ENCODE results near the gene ZNF804B. TPM values are rescaled to one million over a fixed set of nuclear protein-coding genes. Genes with fewer than 3 reads are reported as not detected.

The ZNF804B gene
- total and polyA plus RNA-seq, 4 experiments from 2014 or later, result not detected

DNA sequence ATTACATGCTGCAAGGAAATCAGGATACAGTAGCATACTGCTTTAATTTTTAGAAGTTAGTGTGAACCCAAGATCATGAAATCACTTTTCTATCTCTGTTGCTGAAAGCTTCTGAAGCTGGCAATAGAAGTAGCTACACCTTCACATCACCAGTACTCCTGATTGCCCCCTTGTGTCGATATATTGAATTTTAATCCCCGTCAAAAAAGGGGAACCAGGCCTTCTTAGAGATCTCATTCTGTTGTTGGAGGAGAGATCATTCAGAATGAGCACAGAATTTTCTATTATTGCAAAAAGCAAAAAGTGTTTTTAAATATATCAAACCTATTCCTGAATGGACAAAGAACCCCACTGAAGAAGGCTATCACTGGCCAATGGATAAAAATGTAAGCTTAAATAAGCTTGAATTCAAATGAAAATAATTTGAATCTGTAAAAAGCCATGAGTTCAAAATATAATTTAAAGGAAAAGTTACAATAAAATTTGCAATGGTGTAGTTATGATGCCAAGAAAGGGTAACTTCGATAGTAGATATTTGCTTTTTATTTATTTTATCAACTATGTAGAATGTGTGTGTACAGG, 75.7 kb downstream of the ZNF804B start:
- H3K4me3 ChIP-seq (ENCODE audit: low read length in 2 of 2), result no peak overlapping the region
- intact Hi-C loops (cut with micrococcal nuclease), result no loop called here

DNA sequence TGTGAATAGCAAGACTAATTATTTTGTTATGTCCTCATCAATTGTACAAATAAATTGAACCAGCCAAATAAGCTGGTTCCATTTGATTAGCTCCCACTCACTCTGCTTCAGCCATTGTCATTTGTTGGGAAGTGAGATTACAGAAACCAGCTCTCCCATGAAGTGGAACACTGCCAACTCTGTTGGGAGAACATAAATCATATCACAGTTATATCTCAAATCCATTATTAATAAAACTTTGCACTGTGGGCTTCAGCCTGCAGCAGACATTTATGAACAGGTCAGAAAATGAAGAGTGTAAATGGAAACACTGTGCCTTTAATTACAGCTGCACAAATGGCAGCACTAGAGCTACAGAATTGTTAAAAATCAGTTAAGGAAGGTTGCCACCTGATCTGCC, 82.7 kb downstream of the ZNF804B start:
- no peak for DNase-seq
- CTCF ChIA-PET (ENCODE audit: partially characterized antibody), result no interaction called here
- Mint-ChIP-seq H3K27me3 (no peaks in the 10 kb centered on the region), H3K4me1 (no peaks in the 10 kb centered on the region), H3K36me3 (no peaks in the 10 kb centered on the region), H3K4me3 (no peak overlapping the region), H3K9me3 (no peaks in the 10 kb centered on the region), H3K27ac (no peak overlapping the region)
- POLR2A ChIA-PET (ENCODE audit: partially characterized antibody), result no interaction called here
- Histone ChIP-seq H3K27ac (ENCODE audit: low read depth, low read length) (no peak overlapping the region), H3K27me3 (ENCODE audit: insufficient read depth, low read length) (no peaks in the 10 kb centered on the region), H3K4me3 (ENCODE audit: low read length in 2 of 2) (no peak overlapping the region), H3K36me3 (ENCODE audit: insufficient read depth, low read length) (no peaks in the 10 kb centered on the region), H3K4me1 (ENCODE audit: insufficient read depth, low read length) (no peaks in the 10 kb centered on the region), H3K9me3 (ENCODE audit: control insufficient read depth in 1 of 2, low read length in 2 of 2) (no peaks in the 10 kb centered on the region)
- intact Hi-C loops (cut with micrococcal nuclease), result no loop called here

More for the DNA sequence above, 75.7 kb downstream of the ZNF804B start:
- H3K9me3 ChIP-seq (ENCODE audit: control insufficient read depth in 1 of 2, low read length in 2 of 2), result no peaks in the 10 kb centered on the region
- H3K9me3 Mint-ChIP-seq, result no peaks in the 10 kb centered on the region
- H3K27me3 Mint-ChIP-seq, result no peaks in the 10 kb centered on the region
- no peak overlapping the region for H3K27ac Mint-ChIP-seq
- ChIA-PET CTCF (ENCODE audit: partially characterized antibody) (no interaction called here), POLR2A (ENCODE audit: partially characterized antibody) (no interaction called here)
- H3K4me3 Mint-ChIP-seq, result no peak overlapping the region
- no peak for DNase-seq
- H3K36me3 Mint-ChIP-seq, result no peaks in the 10 kb centered on the region
- H3K27me3 ChIP-seq (ENCODE audit: insufficient read depth, low read length), result no peaks in the 10 kb centered on the region
- H3K4me1 Mint-ChIP-seq, result no peaks in the 10 kb centered on the region
- no peak overlapping the region for H3K27ac ChIP-seq (ENCODE audit: low read depth, low read length)
- H3K36me3 ChIP-seq (ENCODE audit: insufficient read depth, low read length), result no peaks in the 10 kb centered on the region
- no peaks in the 10 kb centered on the region for H3K4me1 ChIP-seq (ENCODE audit: insufficient read depth, low read length)

DNA sequence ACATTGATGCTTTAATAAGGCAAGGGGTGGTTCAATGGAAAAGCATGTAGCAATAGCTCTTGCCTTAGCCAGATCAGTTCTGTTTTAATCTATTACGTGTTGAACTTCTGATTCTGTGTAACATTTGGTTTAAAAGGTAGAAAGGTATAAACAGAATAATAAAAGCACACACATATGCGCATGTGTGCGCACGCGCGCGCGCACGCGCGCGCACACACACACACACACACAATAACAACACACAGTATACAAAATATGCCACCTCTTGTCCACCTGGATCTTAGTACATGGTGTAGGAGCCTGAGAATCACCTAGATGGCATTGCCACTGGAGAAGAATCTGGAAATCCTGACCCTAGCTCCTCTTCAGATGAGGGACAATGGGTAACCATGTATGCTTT, 85.6 kb downstream of the ZNF804B start:
- H3K36me3 ChIP-seq (ENCODE audit: insufficient read depth, low read length), result no peaks in the 10 kb centered on the region
- POLR2A ChIA-PET (ENCODE audit: partially characterized antibody), result no interaction called here
- no peak overlapping the region for H3K4me3 ChIP-seq (ENCODE audit: low read length in 2 of 2)
- intact Hi-C loops (cut with micrococcal nuclease), result no loop called here
- H3K4me3 Mint-ChIP-seq, result no peak overlapping the region
- no peaks in the 10 kb centered on the region for H3K4me1 ChIP-seq (ENCODE audit: insufficient read depth, low read length)
- H3K36me3 Mint-ChIP-seq, result no peaks in the 10 kb centered on the region
- CTCF ChIA-PET (ENCODE audit: partially characterized antibody), result no interaction called here
- H3K27me3 Mint-ChIP-seq, result no peaks in the 10 kb centered on the region
- H3K9me3 Mint-ChIP-seq, result no peaks in the 10 kb centered on the region
- no peak overlapping the region for H3K27ac Mint-ChIP-seq
- H3K27ac ChIP-seq (ENCODE audit: low read depth, low read length), result no peak overlapping the region
- no peaks in the 10 kb centered on the region for H3K4me1 Mint-ChIP-seq
- no peak for DNase-seq
- no peaks in the 10 kb centered on the region for H3K27me3 ChIP-seq (ENCODE audit: insufficient read depth, low read length)
- H3K9me3 ChIP-seq (ENCODE audit: control insufficient read depth in 1 of 2, low read length in 2 of 2), result no peaks in the 10 kb centered on the region

DNA sequence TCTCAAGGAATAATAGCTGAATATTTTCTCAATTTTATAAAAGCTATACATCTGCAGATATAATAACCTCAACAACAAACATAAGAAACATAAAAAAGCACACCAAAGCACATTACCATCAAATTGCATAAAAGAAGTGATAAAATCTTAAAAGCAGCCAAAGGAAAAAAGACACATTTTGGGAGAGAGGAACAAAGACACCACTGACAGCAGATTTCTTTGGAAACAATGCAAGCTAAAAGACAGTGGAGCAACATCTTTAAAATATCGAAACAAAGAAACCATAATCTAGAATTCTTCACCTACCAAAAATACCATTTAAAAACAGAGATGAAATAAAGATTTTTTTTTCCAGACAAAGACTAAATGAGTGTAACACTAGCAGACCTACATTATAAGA, 91.7 kb downstream of the ZNF804B start:
- H3K4me3 ChIP-seq (ENCODE audit: low read length in 2 of 2), result no peak overlapping the region
- H3K36me3 Mint-ChIP-seq, result no peaks in the 10 kb centered on the region
- DNase-seq, result no peak
- H3K36me3 ChIP-seq (ENCODE audit: insufficient read depth, low read length), result no peaks in the 10 kb centered on the region
- no peak overlapping the region for H3K27ac Mint-ChIP-seq
- H3K27me3 Mint-ChIP-seq, result no peaks in the 10 kb centered on the region
- no peaks in the 10 kb centered on the region for H3K4me1 ChIP-seq (ENCODE audit: insufficient read depth, low read length)
- ChIA-PET CTCF (ENCODE audit: partially characterized antibody) (no interaction called here), POLR2A (ENCODE audit: partially characterized antibody) (no interaction called here)
- H3K4me1 Mint-ChIP-seq, result no peaks in the 10 kb centered on the region
- H3K9me3 Mint-ChIP-seq, result no peaks in the 10 kb centered on the region
- intact Hi-C loops (cut with micrococcal nuclease), result no loop called here
- no peak overlapping the region for H3K27ac ChIP-seq (ENCODE audit: low read depth, low read length)
- H3K27me3 ChIP-seq (ENCODE audit: insufficient read depth, low read length), result no peaks in the 10 kb centered on the region
- H3K4me3 Mint-ChIP-seq, result no peak overlapping the region
- no peaks in the 10 kb centered on the region for H3K9me3 ChIP-seq (ENCODE audit: control insufficient read depth in 1 of 2, low read length in 2 of 2)

DNA sequence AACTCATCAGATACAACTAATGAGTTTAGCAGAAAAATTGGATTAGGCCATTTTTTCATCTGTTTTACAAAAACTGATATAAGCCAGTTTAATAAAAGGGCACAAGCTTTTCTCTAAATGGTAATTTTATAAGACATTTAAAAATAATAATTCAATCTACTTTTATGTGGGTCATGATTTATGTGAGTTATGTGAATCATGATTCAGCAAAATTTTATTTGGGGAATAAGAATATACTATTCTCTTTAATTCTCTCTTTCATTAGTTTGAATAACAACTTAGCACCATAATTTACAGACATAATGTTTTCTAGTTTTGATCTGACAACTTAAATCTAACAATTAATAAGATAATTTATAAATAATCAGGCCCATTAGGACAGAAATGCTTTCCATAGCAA, 99.8 kb downstream of the ZNF804B start:
- H3K27ac ChIP-seq (ENCODE audit: low read depth, low read length), result no peak overlapping the region
- H3K9me3 ChIP-seq (ENCODE audit: control insufficient read depth in 1 of 2, low read length in 2 of 2), result no peaks in the 10 kb centered on the region
- Mint-ChIP-seq H3K36me3 (no peaks in the 10 kb centered on the region), H3K4me1 (no peaks in the 10 kb centered on the region), H3K4me3 (no peak overlapping the region), H3K27ac (no peak overlapping the region), H3K27me3 (peaks cover 0 to 1% of the 10 kb centered on the region in 2 donors), H3K9me3 (peaks cover 0 to 2% (median 2%) of the 10 kb centered on the region in 8 donors)
- POLR2A ChIA-PET (ENCODE audit: partially characterized antibody), result no interaction called here
- intact Hi-C loops (cut with micrococcal nuclease), result no loop called here
- no peaks in the 10 kb centered on the region for H3K27me3 ChIP-seq (ENCODE audit: insufficient read depth, low read length)
- CTCF ChIA-PET (ENCODE audit: partially characterized antibody), result no interaction called here
- H3K4me1 ChIP-seq (ENCODE audit: insufficient read depth, low read length), result no peaks in the 10 kb centered on the region
- H3K36me3 ChIP-seq (ENCODE audit: insufficient read depth, low read length), result no peaks in the 10 kb centered on the region
- no peak for DNase-seq
- H3K4me3 ChIP-seq (ENCODE audit: low read length in 2 of 2), result no peak overlapping the region

DNA sequence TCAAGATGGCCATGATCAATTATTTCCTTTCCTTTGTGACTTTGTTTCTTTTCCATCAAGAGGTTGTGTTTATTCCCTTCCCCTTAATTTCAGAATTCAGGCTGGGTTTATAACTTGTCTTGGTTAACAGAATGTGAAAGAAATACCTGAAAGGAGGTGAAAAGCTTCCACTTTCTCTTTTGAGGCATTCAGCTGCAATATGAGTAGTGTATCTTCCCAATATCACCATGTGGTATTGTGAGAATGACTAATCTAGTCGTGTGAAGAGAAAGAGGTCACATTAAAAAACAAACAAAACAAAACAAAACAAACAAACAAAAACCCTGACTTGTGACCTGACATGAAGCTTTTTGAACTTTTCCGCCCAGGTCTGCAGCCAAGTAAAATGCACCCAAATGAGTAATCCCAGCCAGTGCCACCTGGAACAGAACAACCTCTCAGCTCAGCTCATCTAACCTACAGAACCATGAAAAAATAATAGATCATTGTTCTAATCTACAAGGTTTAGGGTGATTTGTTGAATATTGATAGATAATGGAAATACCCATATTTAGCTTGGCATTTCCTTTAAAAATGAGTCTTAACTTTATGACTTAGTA, 106.9 kb downstream of the ZNF804B start:
- Histone ChIP-seq H3K4me1 (ENCODE audit: insufficient read depth, low read length) (no peaks in the 10 kb centered on the region), H3K9me3 (ENCODE audit: control insufficient read depth in 1 of 2, low read length in 2 of 2) (no peaks in the 10 kb centered on the region), H3K36me3 (ENCODE audit: insufficient read depth, low read length) (no peaks in the 10 kb centered on the region), H3K27me3 (ENCODE audit: insufficient read depth, low read length) (no peaks in the 10 kb centered on the region), H3K27ac (ENCODE audit: low read depth, low read length) (no peak overlapping the region), H3K4me3 (ENCODE audit: low read length in 2 of 2) (no peak overlapping the region)
- Mint-ChIP-seq H3K4me3 (no peak overlapping the region), H3K9me3 (peaks cover 1 to 8% (median 4%) of the 10 kb centered on the region in 8 donors), H3K27me3 (no peaks in the 10 kb centered on the region), H3K27ac (no peak overlapping the region), H3K36me3 (no peaks in the 10 kb centered on the region), H3K4me1 (no peaks in the 10 kb centered on the region)
- intact Hi-C loops (cut with micrococcal nuclease), result no loop called here
- ChIA-PET POLR2A (ENCODE audit: partially characterized antibody) (no interaction called here), CTCF (ENCODE audit: partially characterized antibody) (no interaction called here)
- DNase-seq, result no peak

DNA sequence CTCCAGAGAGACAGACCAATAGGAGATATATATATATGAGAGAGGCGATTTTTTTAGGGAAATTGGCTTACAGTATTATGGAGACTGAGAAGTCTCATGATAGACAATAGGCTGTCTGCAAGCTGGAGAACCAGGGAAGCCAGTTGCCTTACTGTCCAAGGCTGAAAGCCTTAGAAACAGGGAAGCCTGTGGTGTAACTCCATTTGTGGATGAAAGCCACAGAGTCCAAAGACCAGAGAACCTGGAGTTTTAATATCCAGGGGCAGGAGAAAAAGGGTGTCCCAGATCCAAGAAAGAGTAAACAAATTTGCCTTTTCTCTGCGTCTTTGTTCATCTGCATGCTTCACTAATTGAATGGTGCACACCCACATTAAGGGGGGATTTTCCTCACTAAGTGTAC, 107.7 kb downstream of the ZNF804B start:
- H3K36me3 ChIP-seq (ENCODE audit: insufficient read depth, low read length), result no peaks in the 10 kb centered on the region
- no peak overlapping the region for H3K4me3 ChIP-seq (ENCODE audit: low read length in 2 of 2)
- ChIA-PET POLR2A (ENCODE audit: partially characterized antibody) (no interaction called here), CTCF (ENCODE audit: partially characterized antibody) (no interaction called here)
- H3K9me3 ChIP-seq (ENCODE audit: control insufficient read depth in 1 of 2, low read length in 2 of 2), result no peaks in the 10 kb centered on the region
- no peaks in the 10 kb centered on the region for H3K4me1 ChIP-seq (ENCODE audit: insufficient read depth, low read length)
- Mint-ChIP-seq H3K36me3 (no peaks in the 10 kb centered on the region), H3K9me3 (peaks cover 1 to 8% (median 4%) of the 10 kb centered on the region in 8 donors), H3K27me3 (no peaks in the 10 kb centered on the region), H3K4me1 (no peaks in the 10 kb centered on the region), H3K27ac (no peak overlapping the region), H3K4me3 (no peak overlapping the region)
- H3K27me3 ChIP-seq (ENCODE audit: insufficient read depth, low read length), result no peaks in the 10 kb centered on the region
- no peak overlapping the region for H3K27ac ChIP-seq (ENCODE audit: low read depth, low read length)
- DNase-seq, result no peak
- intact Hi-C loops (cut with micrococcal nuclease), result no loop called here

DNA sequence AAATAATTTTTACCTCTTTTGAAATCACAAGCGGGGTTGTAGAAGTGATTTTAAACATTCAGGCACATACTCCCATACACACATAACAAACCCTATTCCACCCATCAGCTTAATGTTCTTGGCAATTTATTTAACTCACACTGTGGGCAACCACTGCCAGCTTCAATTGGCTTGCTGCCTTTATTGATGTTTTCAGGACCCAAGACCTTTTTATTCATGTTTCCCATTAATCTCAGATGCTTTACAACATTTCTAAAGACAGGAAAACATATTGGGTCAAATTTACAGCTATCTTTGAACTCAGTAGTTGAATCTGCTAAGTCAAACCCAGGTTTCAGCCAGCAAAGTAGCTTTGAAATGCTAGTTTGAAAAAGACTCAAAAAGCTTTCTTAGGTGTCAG, 109.0 kb downstream of the ZNF804B start:
- no peaks in the 10 kb centered on the region for H3K4me1 ChIP-seq (ENCODE audit: insufficient read depth, low read length)
- Mint-ChIP-seq H3K36me3 (no peaks in the 10 kb centered on the region), H3K9me3 (peaks cover 1 to 8% (median 4%) of the 10 kb centered on the region in 8 donors), H3K4me3 (no peak overlapping the region), H3K27ac (no peak overlapping the region), H3K4me1 (no peaks in the 10 kb centered on the region), H3K27me3 (no peaks in the 10 kb centered on the region)
- H3K27ac ChIP-seq (ENCODE audit: low read depth, low read length), result no peak overlapping the region
- no peaks in the 10 kb centered on the region for H3K9me3 ChIP-seq (ENCODE audit: control insufficient read depth in 1 of 2, low read length in 2 of 2)
- ChIA-PET CTCF (ENCODE audit: partially characterized antibody) (no interaction called here), POLR2A (ENCODE audit: partially characterized antibody) (no interaction called here)
- no peak overlapping the region for H3K4me3 ChIP-seq (ENCODE audit: low read length in 2 of 2)
- DNase-seq, result no peak
- intact Hi-C loops (cut with micrococcal nuclease), result no loop called here
- H3K36me3 ChIP-seq (ENCODE audit: insufficient read depth, low read length), result no peaks in the 10 kb centered on the region
- no peaks in the 10 kb centered on the region for H3K27me3 ChIP-seq (ENCODE audit: insufficient read depth, low read length)
